HL-60/S4 treated with retinoic acid at 250 ng/mL for 4 days and 3 days (cell line): ENCODE results near the gene CXCL11.
"Not testable (repeated sequence)": the region's sequence is repeated elsewhere in the genome, so short reads cannot be mapped to it uniquely, and the experiment has no call there.

ENCODE experiments used
- in situ Hi-C: fragments of 300-500 bp; cut with MboI; formaldehyde crosslinking; loops from 2 replicates; pipeline ENCODE4 v1.7.0; 2022; ENCODE audit warnings: low sequenced_read_pairs

CXCL11 gene

GRCh38 chr4:76035799-76036380 is at the start of gene CXCL11:
Gene CXCL11, minus strand, starts transcription at chr4:76036070. Its CDS starts 83 bp downstream, at chr4:76035987.
- in situ Hi-C loops, result no loop called here

GRCh38 chr4:76084542-76084941 is 48.7 kb upstream of the CXCL11 start:
- in situ Hi-C loops, result no loop called here

- in situ Hi-C loops, result no loop called here
These were observed 47.6 kb upstream of the CXCL11 start for GRCh38 chr4:76083386-76083988.

GRCh38 chr4:76078033-76078613 is 42.3 kb upstream of the CXCL11 start:
- in situ Hi-C loops, result no loop called here

- in situ Hi-C loops, result no loop called here
These were observed 39.2 kb upstream of the CXCL11 start for GRCh38 chr4:76074993-76075600.

- in situ Hi-C loops, result no loop called here
These were observed 38.6 kb upstream of the CXCL11 start, which contains the start of gene ART3 for GRCh38 chr4:76074468-76074867. Gene ART3, plus strand, starts transcription at chr4:76074709. Its CDS starts 1,181 bp downstream, at chr4:76075890.

- in situ Hi-C loops, result no loop called here
These were observed 36.9 kb upstream of the CXCL11 start for GRCh38 chr4:76072760-76073159.

GRCh38 chr4:76067652-76068286 is 31.9 kb upstream of the CXCL11 start:
- in situ Hi-C loops, result no loop called here

- in situ Hi-C loops, result no loop called here
These were observed 30.7 kb upstream of the CXCL11 start for GRCh38 chr4:76066546-76066945.

- in situ Hi-C loops, result no loop called here
These were observed 26.1 kb upstream of the CXCL11 start for GRCh38 chr4:76061982-76062381.

GRCh38 chr4:76061421-76061820 is 25.6 kb upstream of the CXCL11 start:
- in situ Hi-C loops, result no loop called here

- in situ Hi-C loops, result no loop called here
These were observed 24.6 kb upstream of the CXCL11 start for GRCh38 chr4:76060506-76060905.

- in situ Hi-C loops, result no loop called here
These were observed 23.9 kb upstream of the CXCL11 start for GRCh38 chr4:76059750-76060149.

GRCh38 chr4:76058888-76059426 is 23.1 kb upstream of the CXCL11 start:
- in situ Hi-C loops, result no loop called here

GRCh38 chr4:76058302-76058701 is 22.4 kb upstream of the CXCL11 start:
- in situ Hi-C loops, result no loop called here

- in situ Hi-C loops, result no loop called here
These were observed 19.6 kb upstream of the CXCL11 start for GRCh38 chr4:76055421-76055820.

- in situ Hi-C loops, result no loop called here
These were observed 19.1 kb upstream of the CXCL11 start for GRCh38 chr4:76055016-76055415.

- in situ Hi-C loops, result no loop called here
These were observed 17.9 kb upstream of the CXCL11 start for GRCh38 chr4:76053730-76054129.

- in situ Hi-C loops, result not testable (repeated sequence)
These were observed 14.7 kb upstream of the CXCL11 start for GRCh38 chr4:76050560-76051050.

- in situ Hi-C loops, result not testable (repeated sequence)
These were observed 14.1 kb upstream of the CXCL11 start for GRCh38 chr4:76049860-76050416.

GRCh38 chr4:76044686-76045085 is 8.8 kb upstream of the CXCL11 start:
- in situ Hi-C loops, result not testable (repeated sequence)
